Liver (tissue), 3 donors: ENCODE data around the gene CHD5.

ENCODE experiments used
- EGR1 ChIP-seq, 2 donors: IDR thresholded peaks; 2 replicates each; pipeline ENCODE4 v1.6.1; 2016 to 2018; ENCODE audit warnings: antibody characterized with exemption in 2 of 2, low read depth in 2 of 2
- GABPA ChIP-seq, 2 donors: IDR thresholded peaks in 1 of 2; conservative IDR thresholded peaks in 1 of 2; 2 replicates each; pipeline ENCODE4 v1.6.1; 2016; ENCODE audit warnings: antibody characterized with exemption in 2 of 2, mild to moderate bottlenecking in 1 of 2, moderate library complexity in 1 of 2
- NR2F2 ChIP-seq: IDR thresholded peaks from 2 replicates; pipeline ENCODE4 v1.6.1; 2016; ENCODE audit warnings: antibody characterized with exemption
- RAD21 ChIP-seq, 2 donors: IDR thresholded peaks; 2 replicates each; pipeline ENCODE4 v1.6.1; 2016; ENCODE audit warnings: antibody characterized with exemption in 2 of 2, mild to moderate bottlenecking in 2 of 2
- RXRA ChIP-seq, 2 donors: IDR thresholded peaks; 2 replicates each; pipeline ENCODE4 v1.6.1; 2017 to 2018; ENCODE audit warnings: antibody characterized with exemption in 2 of 2, mild to moderate bottlenecking in 1 of 2
- TF ChIP-seq, protein P1 (sequence below): fragments of 150-350 bp; IDR thresholded peaks from 2 replicates; pipeline ENCODE4 v1.5.1; 2017; ENCODE audit warnings: improper control_type of control experiment, low read depth, low read length; ENCODE audit not compliant: missing input control
- TF ChIP-seq, protein P2 (sequence below): IDR thresholded peaks from 2 replicates; pipeline ENCODE4 v1.6.1; 2016; ENCODE audit warnings: antibody characterized with exemption, mild to moderate bottlenecking
- donor health status: healthy.
- donor health status: healthy.

DNA sequence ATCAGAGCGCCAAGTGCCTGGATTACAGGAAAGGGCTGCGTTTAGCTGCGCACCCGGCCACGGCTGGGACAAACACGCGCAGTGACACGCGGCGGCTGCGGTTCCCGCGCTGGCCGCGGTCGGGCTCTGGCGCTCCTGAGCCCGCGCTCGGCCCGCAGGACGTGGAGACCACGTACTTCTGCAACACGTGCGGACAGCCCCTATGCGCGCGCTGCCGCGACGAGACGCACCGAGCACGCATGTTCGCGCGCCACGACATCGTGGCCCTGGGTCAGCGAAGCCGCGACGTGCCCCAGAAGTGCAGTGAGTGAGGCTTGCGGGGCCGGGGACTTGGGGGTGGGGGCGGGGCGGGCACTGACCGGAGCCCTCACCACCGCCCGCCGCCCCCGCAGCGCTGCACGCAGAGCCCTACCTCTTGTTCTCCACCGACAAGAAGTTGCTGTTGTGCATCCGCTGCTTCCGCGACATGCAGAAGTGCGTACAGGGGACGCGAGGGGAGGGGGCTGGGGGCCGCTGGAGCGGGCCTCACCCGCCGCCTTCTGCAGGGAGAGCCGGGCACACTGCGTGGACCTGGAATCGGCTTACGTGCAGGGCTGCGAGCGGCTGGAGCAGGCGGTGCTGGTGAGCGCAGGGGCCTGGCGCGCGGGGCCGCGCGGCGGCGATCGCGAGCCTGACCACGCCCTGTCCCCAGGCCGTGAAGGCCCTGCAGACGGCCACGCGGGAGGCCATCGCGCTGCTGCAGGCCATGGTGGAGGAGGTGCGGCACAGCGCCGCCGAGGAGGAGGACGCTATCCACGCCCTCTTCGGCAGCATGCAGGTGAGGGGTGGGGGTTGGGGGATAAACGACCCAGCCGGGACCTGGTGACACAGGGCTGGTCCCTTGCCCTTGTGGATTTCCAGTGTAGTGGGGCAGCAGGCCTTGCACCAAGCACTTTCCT lies 28.9 kb upstream of the CHD5 start:
- TF ChIP-seq, protein P1, sequence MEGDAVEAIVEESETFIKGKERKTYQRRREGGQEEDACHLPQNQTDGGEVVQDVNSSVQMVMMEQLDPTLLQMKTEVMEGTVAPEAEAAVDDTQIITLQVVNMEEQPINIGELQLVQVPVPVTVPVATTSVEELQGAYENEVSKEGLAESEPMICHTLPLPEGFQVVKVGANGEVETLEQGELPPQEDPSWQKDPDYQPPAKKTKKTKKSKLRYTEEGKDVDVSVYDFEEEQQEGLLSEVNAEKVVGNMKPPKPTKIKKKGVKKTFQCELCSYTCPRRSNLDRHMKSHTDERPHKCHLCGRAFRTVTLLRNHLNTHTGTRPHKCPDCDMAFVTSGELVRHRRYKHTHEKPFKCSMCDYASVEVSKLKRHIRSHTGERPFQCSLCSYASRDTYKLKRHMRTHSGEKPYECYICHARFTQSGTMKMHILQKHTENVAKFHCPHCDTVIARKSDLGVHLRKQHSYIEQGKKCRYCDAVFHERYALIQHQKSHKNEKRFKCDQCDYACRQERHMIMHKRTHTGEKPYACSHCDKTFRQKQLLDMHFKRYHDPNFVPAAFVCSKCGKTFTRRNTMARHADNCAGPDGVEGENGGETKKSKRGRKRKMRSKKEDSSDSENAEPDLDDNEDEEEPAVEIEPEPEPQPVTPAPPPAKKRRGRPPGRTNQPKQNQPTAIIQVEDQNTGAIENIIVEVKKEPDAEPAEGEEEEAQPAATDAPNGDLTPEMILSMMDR, result peak; percentile 47
- TF ChIP-seq EGR1 (IDR thresholded peaks at IDR 0.05; ENCODE audit: low read depth in 2 of 2), result no peak
- TF ChIP-seq, protein P2, sequence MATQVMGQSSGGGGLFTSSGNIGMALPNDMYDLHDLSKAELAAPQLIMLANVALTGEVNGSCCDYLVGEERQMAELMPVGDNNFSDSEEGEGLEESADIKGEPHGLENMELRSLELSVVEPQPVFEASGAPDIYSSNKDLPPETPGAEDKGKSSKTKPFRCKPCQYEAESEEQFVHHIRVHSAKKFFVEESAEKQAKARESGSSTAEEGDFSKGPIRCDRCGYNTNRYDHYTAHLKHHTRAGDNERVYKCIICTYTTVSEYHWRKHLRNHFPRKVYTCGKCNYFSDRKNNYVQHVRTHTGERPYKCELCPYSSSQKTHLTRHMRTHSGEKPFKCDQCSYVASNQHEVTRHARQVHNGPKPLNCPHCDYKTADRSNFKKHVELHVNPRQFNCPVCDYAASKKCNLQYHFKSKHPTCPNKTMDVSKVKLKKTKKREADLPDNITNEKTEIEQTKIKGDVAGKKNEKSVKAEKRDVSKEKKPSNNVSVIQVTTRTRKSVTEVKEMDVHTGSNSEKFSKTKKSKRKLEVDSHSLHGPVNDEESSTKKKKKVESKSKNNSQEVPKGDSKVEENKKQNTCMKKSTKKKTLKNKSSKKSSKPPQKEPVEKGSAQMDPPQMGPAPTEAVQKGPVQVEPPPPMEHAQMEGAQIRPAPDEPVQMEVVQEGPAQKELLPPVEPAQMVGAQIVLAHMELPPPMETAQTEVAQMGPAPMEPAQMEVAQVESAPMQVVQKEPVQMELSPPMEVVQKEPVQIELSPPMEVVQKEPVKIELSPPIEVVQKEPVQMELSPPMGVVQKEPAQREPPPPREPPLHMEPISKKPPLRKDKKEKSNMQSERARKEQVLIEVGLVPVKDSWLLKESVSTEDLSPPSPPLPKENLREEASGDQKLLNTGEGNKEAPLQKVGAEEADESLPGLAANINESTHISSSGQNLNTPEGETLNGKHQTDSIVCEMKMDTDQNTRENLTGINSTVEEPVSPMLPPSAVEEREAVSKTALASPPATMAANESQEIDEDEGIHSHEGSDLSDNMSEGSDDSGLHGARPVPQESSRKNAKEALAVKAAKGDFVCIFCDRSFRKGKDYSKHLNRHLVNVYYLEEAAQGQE, result no peak
- TF ChIP-seq NR2F2, result no peak
- TF ChIP-seq RXRA (IDR thresholded peaks at IDR 0.05), result no peak
- peak in 1 of 2 donors; percentile 16 for TF ChIP-seq RAD21 (IDR thresholded peaks at IDR 0.05)
- TF ChIP-seq GABPA (IDR thresholded peaks at IDR 0.05 in 1 of 2, conservative IDR thresholded peaks at IDR 0.05 in 1 of 2), result no peak
